Measurements from ENCODE around the gene KMO.

Gene KMO

GRCh38 chr1:241614572-241614971 is 82.4 kb downstream of the KMO start:
- H3K4me2 ChIP-seq, result 0 out of 2 replicates have a peak overlapping the region, but pooled peaks have one; percentile 15
- no peaks in the 10 kb centered on the region for H3K27me3 ChIP-seq (ENCODE audit: insufficient read depth, low read depth)
- no peak overlapping the region for H2AFZ ChIP-seq (ENCODE audit: low read depth)
- peak overlapping the region; percentile 31 for H3K27ac ChIP-seq
- no peak overlapping the region for H3K9ac ChIP-seq
- no peak for TF ChIP-seq CTCF (conservative IDR thresholded peaks at IDR 0.05; ENCODE audit: low read depth, low read length)
- H3K36me3 ChIP-seq (ENCODE audit: insufficient read depth), result no peaks in the 10 kb centered on the region
- no peaks in the 10 kb centered on the region for H4K20me1 ChIP-seq (ENCODE audit: insufficient read depth)
- peaks cover 37% of the 10 kb centered on the region for H3K4me1 ChIP-seq (ENCODE audit: low read depth, poor library complexity, severe bottlenecking)
- no peaks in the 10 kb centered on the region for H3K79me2 ChIP-seq (ENCODE audit: insufficient read depth, low read depth)
- H3K4me3 ChIP-seq (IDR thresholded peaks at IDR 0.05; ENCODE audit: insufficient read depth, low read depth, low read length), result no peak overlapping the region

DNA sequence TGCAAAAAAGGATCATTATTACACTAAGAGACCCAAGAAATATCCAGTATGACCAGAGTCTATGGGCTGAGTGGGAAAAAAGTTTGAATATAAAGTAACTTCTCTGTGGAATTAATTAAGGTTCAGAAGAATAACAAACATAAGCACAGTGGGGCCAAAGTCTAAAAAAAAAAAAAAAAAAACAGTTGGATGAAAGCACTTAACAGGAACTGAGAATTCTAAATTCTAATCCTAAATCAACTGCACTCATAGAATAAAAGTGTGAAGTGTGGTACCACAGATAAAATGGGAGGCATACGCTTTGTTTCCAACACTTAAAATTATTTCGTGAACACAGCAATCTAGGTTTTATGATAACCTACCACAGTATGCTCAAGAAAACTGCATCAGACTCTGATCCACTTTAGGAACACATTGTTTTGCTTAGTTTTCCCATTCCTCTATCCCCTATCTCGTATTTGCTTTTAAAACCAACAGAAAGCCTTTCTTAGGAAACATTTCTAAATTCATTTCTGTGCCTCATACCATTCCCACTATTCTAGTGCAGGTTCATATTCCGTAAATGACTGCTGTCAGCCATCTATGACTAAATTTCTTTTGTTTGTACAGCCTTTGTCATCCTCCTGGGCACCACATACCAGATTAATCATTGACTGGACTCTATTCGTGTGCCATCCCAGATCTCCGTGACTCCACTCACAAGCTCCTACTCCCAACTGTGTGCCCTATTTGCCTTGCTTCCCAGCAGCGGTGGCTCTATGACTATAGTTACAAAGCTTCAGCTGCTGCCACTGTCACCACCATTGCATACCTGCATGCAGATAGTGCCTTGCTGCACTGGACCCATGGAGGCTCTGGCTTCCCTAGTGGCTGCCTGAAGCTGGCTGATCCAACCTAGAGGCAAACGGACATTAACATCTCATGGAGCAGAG is 83.1 kb downstream of the KMO start:
- H3K4me2 ChIP-seq, result no peak overlapping the region
- no peaks in the 10 kb centered on the region for H3K27me3 ChIP-seq (ENCODE audit: insufficient read depth, low read depth)
- H3K4me3 ChIP-seq (IDR thresholded peaks at IDR 0.05; ENCODE audit: insufficient read depth, low read depth, low read length), result no peak overlapping the region
- no peaks in the 10 kb centered on the region for H4K20me1 ChIP-seq (ENCODE audit: insufficient read depth)
- H2AFZ ChIP-seq (ENCODE audit: low read depth), result no peak overlapping the region
- H3K9ac ChIP-seq, result no peak overlapping the region
- H3K4me1 ChIP-seq (ENCODE audit: low read depth, poor library complexity, severe bottlenecking), result peaks cover 37% of the 10 kb centered on the region
- no peak overlapping the region for H3K27ac ChIP-seq
- no peaks in the 10 kb centered on the region for H3K79me2 ChIP-seq (ENCODE audit: insufficient read depth, low read depth)
- TF ChIP-seq CTCF (conservative IDR thresholded peaks at IDR 0.05; ENCODE audit: low read depth, low read length), result no peak
- no peaks in the 10 kb centered on the region for H3K36me3 ChIP-seq (ENCODE audit: insufficient read depth)

GRCh38 chr1:241617426-241617825 is 85.2 kb downstream of the KMO start:
- Histone ChIP-seq H3K4me1 (ENCODE audit: low read depth, poor library complexity, severe bottlenecking) (peaks cover 23% of the 10 kb centered on the region), H3K4me3 (IDR thresholded peaks at IDR 0.05; ENCODE audit: insufficient read depth, low read depth, low read length) (no peak overlapping the region), H4K20me1 (ENCODE audit: insufficient read depth) (no peaks in the 10 kb centered on the region), H3K79me2 (ENCODE audit: insufficient read depth, low read depth) (no peaks in the 10 kb centered on the region), H3K9ac (no peak overlapping the region), H3K4me2 (no peak overlapping the region), H2AFZ (ENCODE audit: low read depth) (no peak overlapping the region), H3K27ac (no peak overlapping the region), H3K27me3 (ENCODE audit: insufficient read depth, low read depth) (no peaks in the 10 kb centered on the region), H3K36me3 (ENCODE audit: insufficient read depth) (no peaks in the 10 kb centered on the region)
- no peak for TF ChIP-seq CTCF (conservative IDR thresholded peaks at IDR 0.05; ENCODE audit: low read depth, low read length)

- Histone ChIP-seq H3K27ac (no peak overlapping the region), H3K4me3 (IDR thresholded peaks at IDR 0.05; ENCODE audit: insufficient read depth, low read depth, low read length) (no peak overlapping the region), H3K79me2 (ENCODE audit: insufficient read depth, low read depth) (no peaks in the 10 kb centered on the region), H2AFZ (ENCODE audit: low read depth) (no peak overlapping the region), H3K9ac (no peak overlapping the region), H3K4me2 (no peak overlapping the region), H3K27me3 (ENCODE audit: insufficient read depth, low read depth) (no peaks in the 10 kb centered on the region), H3K36me3 (ENCODE audit: insufficient read depth) (no peaks in the 10 kb centered on the region), H3K4me1 (ENCODE audit: low read depth, poor library complexity, severe bottlenecking) (no peaks in the 10 kb centered on the region), H4K20me1 (ENCODE audit: insufficient read depth) (no peaks in the 10 kb centered on the region)
- no peak for TF ChIP-seq CTCF (conservative IDR thresholded peaks at IDR 0.05; ENCODE audit: low read depth, low read length)
Observed at GRCh38 chr1:241622669-241623068, 90.5 kb downstream of the KMO start.

All from KMS-11 (cell line).